ENCODE results near the gene NR2F1. TPM values are rescaled to one million over a fixed set of nuclear protein-coding genes. Genes with fewer than 3 reads are reported as not detected.

The NR2F1 gene
- total RNA-seq, 1 experiment from 2014 or later: 18.2 TPM

DNA sequence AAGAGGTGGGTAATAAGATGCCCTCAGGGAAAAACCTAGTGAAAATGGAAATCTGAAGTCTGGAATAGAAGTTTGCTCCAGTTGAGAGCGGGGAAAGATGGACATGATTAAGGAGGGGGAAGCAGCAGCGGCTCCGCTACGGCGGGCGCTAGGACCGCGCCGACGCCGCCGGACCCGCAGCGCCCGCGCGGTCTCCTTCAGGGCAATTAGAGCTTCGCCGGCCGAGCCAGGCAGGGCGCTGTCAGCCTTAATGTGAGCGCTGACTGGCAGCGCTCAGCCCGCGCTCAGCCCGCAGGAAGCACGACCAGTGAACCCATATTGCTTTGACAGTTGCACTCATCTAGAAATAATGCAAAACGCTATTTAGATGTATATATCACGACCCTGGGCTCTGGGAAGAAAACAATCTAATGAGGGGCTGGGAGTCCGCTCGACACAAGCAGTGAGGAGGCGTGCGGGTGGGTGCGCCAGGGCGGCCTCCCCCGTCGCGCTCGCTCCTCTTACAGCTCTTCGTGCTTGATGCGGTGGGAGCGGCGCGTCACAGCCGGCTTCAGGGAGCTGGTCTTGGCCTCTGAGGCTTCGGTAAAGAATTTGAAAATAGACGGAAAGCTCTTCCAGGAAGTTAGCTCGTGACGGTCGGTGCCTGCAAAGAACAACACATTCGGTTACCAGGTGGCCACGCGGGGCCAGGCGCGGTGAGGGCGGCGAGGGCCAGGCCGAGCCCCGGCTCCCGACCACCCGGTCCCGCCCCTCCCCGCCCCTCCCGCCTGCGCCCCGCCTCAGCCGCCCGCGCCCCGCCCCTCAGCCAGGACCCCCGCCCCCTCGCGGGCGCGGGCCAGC lies 37.7 kb downstream of the NR2F1 start:
- Histone ChIP-seq H3K36me3 (no peaks in the 10 kb centered on the region), H3K9me3 (replicated peaks) (no peaks in the 10 kb centered on the region), H3K4me3 (peak overlapping the region; percentile 78), H3K27ac (peak overlapping the region; percentile 87), H3K4me1 (no peaks in the 10 kb centered on the region; the same call in 1 of the 2 replicates), H3K27me3 (no peaks in the 10 kb centered on the region)
- peak; percentile 77 to 86 for DNase-seq

DNA sequence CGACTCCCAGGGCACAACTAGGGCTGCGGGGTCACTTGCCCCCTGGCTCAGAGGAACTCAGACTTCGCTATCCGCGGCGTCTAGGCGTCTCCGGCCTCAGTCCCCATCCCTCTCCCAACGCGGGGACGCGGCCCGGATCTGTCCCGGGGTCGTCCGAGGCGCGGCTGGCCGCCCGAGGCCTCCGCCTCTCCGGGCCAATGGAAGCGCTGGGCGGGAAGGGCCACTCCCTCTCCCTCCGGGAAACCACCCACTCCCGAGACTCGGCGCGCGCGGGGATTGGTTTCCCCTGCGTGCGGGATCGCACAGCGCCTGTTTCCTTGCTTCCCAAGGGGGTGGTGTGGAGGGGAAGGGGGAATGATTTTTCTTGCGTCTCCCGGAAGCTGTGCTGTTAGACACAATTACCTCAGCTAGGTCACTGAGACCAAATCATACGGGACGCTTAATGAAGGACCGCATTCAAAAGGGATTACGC lies 38.3 kb downstream of the NR2F1 start:
- H3K27ac ChIP-seq: peak overlapping the region; percentile 87

DNA sequence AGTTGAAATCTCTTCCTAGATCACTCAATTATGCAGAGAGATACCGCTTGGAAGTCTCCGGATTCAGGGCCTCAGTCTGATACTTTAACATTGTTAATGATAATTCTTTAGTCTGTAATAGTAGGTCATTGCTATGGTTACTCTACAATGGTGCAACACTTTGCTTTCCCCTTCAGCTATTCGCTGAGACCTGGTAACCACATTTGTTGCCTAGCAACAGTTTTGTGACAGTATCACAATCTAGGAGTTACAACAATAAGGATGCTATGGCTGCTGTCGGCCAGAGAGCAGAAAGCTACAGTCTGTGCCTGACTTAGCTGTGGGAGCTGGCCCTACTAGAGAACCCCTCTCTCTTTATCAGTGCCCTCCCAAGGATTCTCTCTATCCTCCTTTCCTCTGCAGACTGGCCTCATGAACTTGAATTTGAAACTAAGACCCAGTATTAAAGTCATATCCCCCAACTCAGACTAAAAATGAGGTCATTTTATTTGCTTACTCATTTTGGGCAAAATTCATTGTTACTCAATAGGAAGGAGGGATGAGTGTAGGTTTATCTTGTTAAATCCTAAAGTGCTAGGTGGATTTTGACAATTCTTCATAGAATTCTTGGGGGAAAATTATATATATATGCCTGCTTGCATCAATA lies 39.3 kb downstream of the NR2F1 start:
- Histone ChIP-seq H3K9me3 (replicated peaks) (no peaks in the 10 kb centered on the region), H3K4me1 (no peaks in the 10 kb centered on the region; the same call in 1 of the 2 replicates), H3K27me3 (no peaks in the 10 kb centered on the region), H3K36me3 (no peaks in the 10 kb centered on the region), H3K4me3 (peak overlapping the region; percentile 78), H3K27ac (peak overlapping the region; percentile 87)
- DNase-seq: peak; percentile 38 to 60

More for the DNA sequence above, 38.3 kb downstream of the NR2F1 start:
- H3K27me3 ChIP-seq: no peaks in the 10 kb centered on the region
- peak overlapping the region; percentile 78 for H3K4me3 ChIP-seq
- H3K36me3 ChIP-seq: no peaks in the 10 kb centered on the region
- peak; percentile 96 for DNase-seq
- H3K9me3 ChIP-seq (replicated peaks): no peaks in the 10 kb centered on the region
- H3K4me1 ChIP-seq: no peaks in the 10 kb centered on the region; the same call in 1 of the 2 replicates

DNA sequence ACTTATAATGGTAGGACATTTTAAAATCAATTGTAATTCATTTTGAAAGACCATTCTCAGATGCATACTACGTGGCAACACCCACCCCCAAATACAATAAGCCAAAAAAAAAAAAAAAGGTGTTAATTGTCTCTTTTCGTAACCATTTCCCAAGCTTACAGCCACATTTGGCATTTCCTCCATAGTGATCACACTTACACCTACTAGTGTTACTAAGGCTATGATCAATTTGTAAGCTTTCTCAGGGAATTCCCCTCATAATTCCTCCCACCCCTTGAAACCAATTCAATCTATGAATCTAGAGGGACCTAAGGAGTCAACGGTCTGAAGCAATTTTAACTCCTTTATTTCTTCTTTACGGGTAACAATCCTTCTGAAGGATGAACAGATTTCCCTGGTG lies 40.1 kb downstream of the NR2F1 start:
- no peak for DNase-seq
- no peaks in the 10 kb centered on the region for H3K36me3 ChIP-seq
- H3K4me1 ChIP-seq: no peaks in the 10 kb centered on the region; the same call in 1 of the 2 replicates
- no peak overlapping the region for H3K27ac ChIP-seq
- H3K27me3 ChIP-seq: no peaks in the 10 kb centered on the region
- no peak overlapping the region for H3K4me3 ChIP-seq
- H3K9me3 ChIP-seq (replicated peaks): no peaks in the 10 kb centered on the region

DNA sequence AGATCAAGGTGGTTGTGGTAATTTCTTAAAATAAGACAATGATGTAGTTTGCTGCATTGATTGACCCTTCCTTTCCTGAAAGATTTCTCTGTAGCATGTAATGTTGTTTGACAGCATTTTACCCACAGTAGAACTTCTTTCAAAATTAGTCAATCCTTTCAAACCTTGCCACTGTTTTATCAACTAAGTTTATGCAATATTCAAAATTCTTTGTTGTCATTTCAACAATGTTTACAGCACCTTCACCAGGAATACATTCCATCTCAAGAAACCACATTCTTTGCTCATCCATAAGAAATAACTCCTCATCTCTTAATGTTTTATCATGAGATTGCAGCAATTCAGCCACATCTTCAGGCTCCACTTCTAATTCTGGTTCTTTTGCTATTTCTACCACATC lies 43.8 kb downstream of the NR2F1 start:
- Histone ChIP-seq H3K4me1 (no peaks in the 10 kb centered on the region; the same call in 1 of the 2 replicates), H3K4me3 (no peak overlapping the region), H3K27ac (no peak overlapping the region), H3K27me3 (no peaks in the 10 kb centered on the region), H3K36me3 (no peaks in the 10 kb centered on the region; the same call in 1 of the 2 replicates), H3K9me3 (replicated peaks) (no peaks in the 10 kb centered on the region)
- DNase-seq: no peak

DNA sequence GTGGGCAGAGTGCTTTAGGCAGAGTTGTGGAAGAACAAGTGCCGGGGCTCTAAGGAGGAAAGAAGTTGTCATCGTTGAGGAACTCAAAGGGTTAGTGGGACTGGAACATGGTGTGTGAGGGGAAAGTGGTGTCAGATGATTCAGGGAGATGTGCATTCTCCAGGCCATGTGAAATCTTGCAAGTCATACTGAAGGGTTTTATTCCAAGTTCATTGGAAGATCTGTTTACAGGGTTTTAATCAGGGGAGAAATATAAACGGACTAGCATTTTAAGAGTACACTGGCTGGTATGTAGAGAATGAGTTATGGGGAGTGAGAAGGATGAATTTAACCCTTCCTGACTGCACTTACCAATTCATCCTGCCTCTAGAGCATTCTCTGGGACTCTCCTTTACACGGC lies 49.3 kb downstream of the NR2F1 start:
- no peak overlapping the region for H3K27ac ChIP-seq
- no peak overlapping the region for H3K4me3 ChIP-seq
- H3K27me3 ChIP-seq: no peaks in the 10 kb centered on the region
- no peak for DNase-seq
- no peaks in the 10 kb centered on the region for H3K4me1 ChIP-seq
- no peaks in the 10 kb centered on the region; the same call in 1 of the 2 replicates for H3K36me3 ChIP-seq
- no peaks in the 10 kb centered on the region for H3K9me3 ChIP-seq (replicated peaks)

DNA sequence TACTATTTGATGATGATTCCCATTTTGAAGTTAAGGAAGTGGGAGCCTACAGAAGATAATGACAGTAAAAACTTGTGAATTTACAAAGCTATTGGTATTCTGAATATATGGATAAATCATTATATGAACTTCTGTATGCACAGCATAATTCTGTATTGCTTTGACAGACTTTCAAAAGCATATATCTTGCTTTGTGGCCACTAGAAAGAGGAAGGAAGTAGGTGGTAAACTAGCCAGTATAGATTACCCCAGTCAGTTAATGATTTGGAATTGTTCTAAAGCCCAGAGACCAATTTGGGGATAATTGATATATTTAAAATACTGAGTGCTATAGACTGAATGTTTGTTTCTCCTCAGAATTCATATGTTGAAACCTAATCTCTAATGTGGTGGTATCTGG lies 53.0 kb downstream of the NR2F1 start:
- Histone ChIP-seq H3K36me3 (no peaks in the 10 kb centered on the region; the same call in 1 of the 2 replicates), H3K4me3 (no peak overlapping the region)

DNA sequence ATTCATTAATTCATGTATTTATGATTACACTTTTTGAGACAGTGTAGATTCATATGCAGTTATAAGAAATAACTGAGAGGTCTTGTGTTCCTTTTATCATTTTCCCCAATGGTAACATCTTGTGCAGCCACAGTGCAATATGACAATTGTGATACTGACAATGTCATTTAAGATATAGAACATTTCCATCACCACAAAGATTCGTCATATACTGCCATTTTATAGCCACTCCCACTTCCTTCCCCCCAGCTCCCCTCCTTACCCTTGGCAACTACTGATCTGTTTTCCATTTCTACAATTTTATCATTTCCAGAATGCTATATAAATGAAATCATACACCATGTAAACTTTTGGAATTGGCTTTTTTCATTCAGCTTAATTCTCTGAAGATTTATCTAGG lies 53.8 kb downstream of the NR2F1 start:
- H3K36me3 ChIP-seq: no peaks in the 10 kb centered on the region
- no peaks in the 10 kb centered on the region for H3K27me3 ChIP-seq
- no peaks in the 10 kb centered on the region for H3K4me1 ChIP-seq
- DNase-seq: no peak
- H3K4me3 ChIP-seq: no peak overlapping the region
- no peak overlapping the region for H3K27ac ChIP-seq
- H3K9me3 ChIP-seq (replicated peaks): no peaks in the 10 kb centered on the region

More for the DNA sequence above, 53.0 kb downstream of the NR2F1 start:
- H3K4me1 ChIP-seq: no peaks in the 10 kb centered on the region
- H3K9me3 ChIP-seq (replicated peaks): no peaks in the 10 kb centered on the region
- H3K27ac ChIP-seq: no peak overlapping the region
- DNase-seq: no peak
- no peaks in the 10 kb centered on the region for H3K27me3 ChIP-seq

DNA sequence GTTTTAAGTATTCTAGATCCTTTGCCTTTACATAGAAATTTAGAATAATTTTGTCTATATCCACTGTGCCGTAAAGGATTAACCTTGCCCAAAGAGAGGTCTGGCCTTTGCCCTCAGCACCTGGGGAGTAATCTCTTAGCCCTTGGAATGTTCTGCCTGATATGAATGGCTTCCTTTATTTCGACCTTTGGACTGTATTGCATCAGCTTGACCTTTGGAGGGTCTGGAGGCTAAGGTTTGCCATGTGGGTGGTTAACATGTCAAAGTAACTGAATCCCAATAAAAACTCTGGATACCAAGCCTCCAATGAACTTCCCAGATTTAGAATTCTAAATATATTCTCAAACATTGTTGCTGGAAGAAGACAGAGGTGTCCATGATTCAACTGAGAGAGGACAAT lies 54.7 kb downstream of the NR2F1 start:
- no peak for DNase-seq
- Histone ChIP-seq H3K4me3 (no peak overlapping the region), H3K4me1 (no peaks in the 10 kb centered on the region), H3K27me3 (no peaks in the 10 kb centered on the region), H3K36me3 (no peaks in the 10 kb centered on the region), H3K27ac (no peak overlapping the region), H3K9me3 (replicated peaks) (no peaks in the 10 kb centered on the region)

DNA sequence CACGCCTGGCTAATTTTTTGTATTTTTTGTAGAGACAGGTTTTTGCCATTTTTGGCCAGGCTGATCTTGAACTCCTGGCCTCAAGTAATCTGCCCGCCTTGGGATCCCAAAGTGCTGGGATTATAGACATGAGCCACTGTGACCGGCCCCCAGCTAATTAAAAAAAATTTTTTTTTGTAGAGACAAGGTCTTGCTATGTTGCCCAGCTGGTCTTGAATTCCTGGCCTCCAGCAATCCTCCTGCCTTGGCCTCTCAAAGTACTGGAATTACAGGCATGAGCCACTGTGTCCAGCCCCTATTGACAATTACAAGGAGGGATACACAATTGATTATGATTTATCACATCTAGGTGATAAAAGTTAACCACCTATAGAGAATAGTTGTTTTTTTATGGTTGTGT lies 59.5 kb downstream of the NR2F1 start:
- DNase-seq: no peak
- no peaks in the 10 kb centered on the region for H3K27me3 ChIP-seq
- no peaks in the 10 kb centered on the region for H3K4me1 ChIP-seq
- H3K4me3 ChIP-seq: no peak overlapping the region
- H3K36me3 ChIP-seq: no peaks in the 10 kb centered on the region
- no peaks in the 10 kb centered on the region for H3K9me3 ChIP-seq (replicated peaks)
- H3K27ac ChIP-seq: no peak overlapping the region

Other genes starting within 250 kb of the NR2F1 start
- 11.3 and 12.4 TPM in 2 replicates for gene NR2F1-AS1, start 2.0 kb upstream of the NR2F1 start, total RNA-seq (2014; rRNA removed; shearing (Covaris generic))
- gene POU5F2, start 158.4 kb downstream of the NR2F1 start, total RNA-seq (2014; rRNA removed; shearing (Covaris generic)): 0.41 and 0.91 TPM in 2 replicates